ENCODE measurements around the gene TMEM106A. TPM values are rescaled to one million over a fixed set of nuclear protein-coding genes. Genes with fewer than 3 reads are reported as not detected.
A peak's percentile ranks its signal among the peaks of the same experiment; 100 is the strongest.
"Not testable (repeated sequence)": the region's sequence is repeated elsewhere in the genome, so short reads cannot be mapped to it uniquely, and the experiment has no call there.

Gene TMEM106A
- total and polyA plus RNA-seq, 2 of the 13 experiments (the other 11 are each of a cell fraction or from before 2014, with no cell fraction given) = 16.9 to 35.9 TPM

- TF ChIP-seq ZFP1 (CRISPR knock-in tag; IDR thresholded peaks at IDR 0.05) (peak; percentile 82; the same call in 1 of the 2 replicates), RARA (CRISPR knock-in tag; IDR thresholded peaks at IDR 0.05) (peak; percentile 23; the same call in 1 of the 2 replicates), CHD2 (IDR thresholded peaks at IDR 0.05; ENCODE audit: low read depth, low read length) (0 out of 2 replicates have a peak, but pooled peaks have one; percentile 22), BRD4 (CRISPR knock-in tag; IDR thresholded peaks at IDR 0.05) (peak; percentile 74; the same call in 1 of the 2 replicates), JARID2 (CRISPR knock-in tag; IDR thresholded peaks at IDR 0.05; ENCODE audit: insufficient replicate concordance) (peak; percentile 95), ZNF7 (CRISPR knock-in tag; IDR thresholded peaks at IDR 0.05) (0 out of 2 replicates have a peak, but pooled peaks have one; percentile 43), MIER3 (CRISPR knock-in tag; IDR thresholded peaks at IDR 0.05; ENCODE audit: borderline replicate concordance) (0 out of 2 replicates have a peak, but pooled peaks have one; percentile 59), SIX4 (CRISPR knock-in tag; IDR thresholded peaks at IDR 0.05) (0 out of 2 replicates have a peak, but pooled peaks have one; percentile 13), NR3C1 (CRISPR knock-in tag; IDR thresholded peaks at IDR 0.05) (peak; percentile 6; the same call in 1 of the 2 replicates)
These were observed 20.5 kb downstream of the TMEM106A start (continued) for GRCh38 chr17:43232021-43232699.

GRCh38 chr17:43233263-43233662 lies 21.6 kb downstream of the TMEM106A start:
- H3K27ac ChIP-seq (ENCODE audit: extremely low read length, insufficient read depth, low read length); H3K4me2 ChIP-seq (ENCODE audit: low read depth, low read length); H3K79me2 ChIP-seq (ENCODE audit: insufficient read depth, low read length); in situ Hi-C loops (cut with HindIII; ENCODE audit: extremely low pct_ligation_motif_present, low pct_unique_long_range_greater_than_20kb); H3K4me3 ChIP-seq (replicated peaks in 1 of 3; ENCODE audit: insufficient read depth in 1 of 3, low read depth in 2 of 3, low read length in 3 of 3); H4K20me1 ChIP-seq (ENCODE audit: insufficient read depth, low read length); FAIRE-seq; H2AFZ ChIP-seq (ENCODE audit: low read length); H3K27me3 ChIP-seq (ENCODE audit: control insufficient read depth in 1 of 2, insufficient read depth in 2 of 2, low read length in 2 of 2); POLR2A ChIA-PET; H3K36me3 ChIP-seq (replicated peaks in 1 of 2; ENCODE audit: control insufficient read depth in 1 of 2, insufficient read depth in 2 of 2, low read length in 2 of 2); H3K4me1 ChIP-seq (ENCODE audit: insufficient read depth, low read length); CTCF ChIA-PET (ENCODE audit: low intra/inter-chr PET ratio, low total read pairs); DNase-seq (ENCODE audit: low spot score); H3K9ac ChIP-seq (ENCODE audit: insufficient read depth, low read depth, low read length); intact Hi-C loops (cut with micrococcal nuclease; ENCODE audit: unreplicated experiment); H3K9me3 ChIP-seq (ENCODE audit: low read length); BruUV-seq (replicated peaks); ATAC-seq: not testable (repeated sequence)
- WGBS (ENCODE audit: low lambda C conversion rate) = 3% methylated on average over 5 of the region's 15 CpGs

GRCh38 chr17:43233877-43234276 lies 22.2 kb downstream of the TMEM106A start, which contains the start of gene RNU2-1:
RNU2-1 (minus strand) TSS chr17:43233977.
- H3K27ac ChIP-seq (ENCODE audit: extremely low read length, insufficient read depth, low read length); DNase-seq (ENCODE audit: low spot score); H3K4me2 ChIP-seq (ENCODE audit: low read depth, low read length); H3K36me3 ChIP-seq (replicated peaks in 1 of 2; ENCODE audit: control insufficient read depth in 1 of 2, insufficient read depth in 2 of 2, low read length in 2 of 2); CTCF ChIA-PET (ENCODE audit: low intra/inter-chr PET ratio, low total read pairs); H3K79me2 ChIP-seq (ENCODE audit: insufficient read depth, low read length); POLR2A ChIA-PET; H3K9ac ChIP-seq (ENCODE audit: insufficient read depth, low read depth, low read length); H2AFZ ChIP-seq (ENCODE audit: low read length); H3K4me1 ChIP-seq (ENCODE audit: insufficient read depth, low read length); H4K20me1 ChIP-seq (ENCODE audit: insufficient read depth, low read length); H3K27me3 ChIP-seq (ENCODE audit: control insufficient read depth in 1 of 2, insufficient read depth in 2 of 2, low read length in 2 of 2); H3K9me3 ChIP-seq (ENCODE audit: low read length); intact Hi-C loops (cut with micrococcal nuclease; ENCODE audit: unreplicated experiment); ATAC-seq; H3K4me3 ChIP-seq (replicated peaks in 1 of 3; ENCODE audit: insufficient read depth in 1 of 3, low read depth in 2 of 3, low read length in 3 of 3); in situ Hi-C loops (cut with HindIII; ENCODE audit: extremely low pct_ligation_motif_present, low pct_unique_long_range_greater_than_20kb); FAIRE-seq; BruUV-seq (replicated peaks): not testable (repeated sequence)
- WGBS (ENCODE audit: low lambda C conversion rate) = no CpG with 5 or more reads among the region's 31 CpGs

GRCh38 chr17:43239597-43239996 lies 27.9 kb downstream of the TMEM106A start:
- CTCF ChIA-PET (ENCODE audit: low intra/inter-chr PET ratio, low total read pairs); H3K27me3 ChIP-seq (ENCODE audit: control insufficient read depth in 1 of 2, insufficient read depth in 2 of 2, low read length in 2 of 2); H3K9me3 ChIP-seq (ENCODE audit: low read length); H3K4me1 ChIP-seq (ENCODE audit: insufficient read depth, low read length); H3K4me3 ChIP-seq (replicated peaks in 1 of 3; ENCODE audit: insufficient read depth in 1 of 3, low read depth in 2 of 3, low read length in 3 of 3); BruUV-seq (replicated peaks); POLR2A ChIA-PET; intact Hi-C loops (cut with micrococcal nuclease; ENCODE audit: unreplicated experiment); in situ Hi-C loops (cut with HindIII; ENCODE audit: extremely low pct_ligation_motif_present, low pct_unique_long_range_greater_than_20kb); DNase-seq (ENCODE audit: low spot score); H3K9ac ChIP-seq (ENCODE audit: insufficient read depth, low read depth, low read length); H3K27ac ChIP-seq (ENCODE audit: extremely low read length, insufficient read depth, low read length); H2AFZ ChIP-seq (ENCODE audit: low read length); H3K36me3 ChIP-seq (replicated peaks in 1 of 2; ENCODE audit: control insufficient read depth in 1 of 2, insufficient read depth in 2 of 2, low read length in 2 of 2); H3K4me2 ChIP-seq (ENCODE audit: low read depth, low read length); H4K20me1 ChIP-seq (ENCODE audit: insufficient read depth, low read length); H3K79me2 ChIP-seq (ENCODE audit: insufficient read depth, low read length); FAIRE-seq: not testable (repeated sequence)
- WGBS (ENCODE audit: low lambda C conversion rate) = no CpG with 5 or more reads among the region's 26 CpGs
- peak; percentile 49 for ATAC-seq

Measured in HepG2 (cell line).